HUES6 (cell line): ENCODE measurements around the gene HSP90AA1.
A peak's percentile ranks its signal among the peaks of the same experiment; 100 is the strongest.
"Not testable (repeated sequence)": the region's sequence is repeated elsewhere in the genome, so short reads cannot be mapped to it uniquely, and the experiment has no call there.

Experiments
- H3K27ac ChIP-seq: 2 replicates; pipeline ENCODE4 v1.7.0; 2013; ENCODE audit warnings: low read depth, mild to moderate bottlenecking, low read length, inconsistent platforms
- H3K27me3 ChIP-seq: 2 replicates; pipeline ENCODE4 v1.6.1; 2013; ENCODE audit warnings: low read length; ENCODE audit not compliant: control insufficient read depth, insufficient read depth
- H3K36me3 ChIP-seq: 2 replicates; pipeline ENCODE4 v1.6.1; 2013; ENCODE audit warnings: low read length; ENCODE audit not compliant: control insufficient read depth, insufficient read depth
- H3K4me1 ChIP-seq: 2 replicates; pipeline ENCODE4 v1.6.1; 2013; ENCODE audit warnings: low read length; ENCODE audit not compliant: control insufficient read depth, insufficient read depth
- H3K4me3 ChIP-seq: 2 replicates; pipeline ENCODE4 v1.5.1; 2013; ENCODE audit warnings: low read depth, low read length
- H3K9ac ChIP-seq: one replicate; pipeline ENCODE4 v1.6.1; 2013; ENCODE audit warnings: mild to moderate bottlenecking, low read length
- H3K9me3 ChIP-seq: 2 replicates; pipeline ENCODE4 v1.6.1; 2013; ENCODE audit warnings: low read depth, low read length; ENCODE audit not compliant: control insufficient read depth, insufficient read depth

The HSP90AA1 gene

DNA sequence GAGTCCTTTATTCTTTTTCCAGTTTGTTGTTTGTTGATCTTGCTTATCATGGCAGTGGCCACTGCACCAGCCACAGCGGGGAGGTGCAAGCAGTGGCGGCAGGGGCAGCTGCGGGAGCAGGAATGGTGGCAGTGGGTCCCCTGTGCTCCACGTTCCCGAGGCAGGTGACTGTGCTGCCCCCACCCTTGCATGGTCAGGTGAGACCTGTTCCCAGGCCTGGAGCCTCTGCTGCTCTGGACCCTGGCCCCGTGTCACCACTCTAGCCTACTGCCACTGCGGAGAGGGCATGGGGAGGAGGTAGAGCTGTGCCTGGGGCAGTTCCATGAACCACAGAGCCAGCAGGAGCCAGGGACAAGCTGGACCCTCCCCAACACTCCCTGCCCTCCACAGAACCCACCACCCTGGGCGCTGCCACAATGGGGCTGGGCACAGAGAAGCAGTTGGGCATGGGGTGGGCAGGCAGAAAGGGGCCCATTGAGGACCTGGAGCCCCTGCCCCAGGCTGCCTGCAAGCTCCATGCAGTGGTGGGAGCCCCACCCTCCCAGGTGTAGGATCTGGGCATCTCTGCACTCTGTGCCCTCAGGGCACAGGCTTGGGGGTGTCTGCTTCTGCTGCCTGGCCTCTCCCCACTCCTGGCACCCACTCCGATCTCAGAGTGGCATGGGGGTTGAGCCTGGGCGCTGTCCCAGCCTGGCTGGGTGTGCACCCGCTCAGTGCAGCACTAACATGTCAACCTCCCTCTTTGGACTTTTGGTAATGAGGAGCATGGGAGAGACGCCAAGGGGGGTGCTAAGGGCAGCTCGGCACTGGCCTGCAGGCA, 29.7 kb upstream of the HSP90AA1 start:
- Histone ChIP-seq H3K9me3 (peaks cover 12% of the 10 kb centered on the region), H3K36me3 (peaks cover 4% of the 10 kb centered on the region; the same call in 1 of the 2 replicates)

DNA sequence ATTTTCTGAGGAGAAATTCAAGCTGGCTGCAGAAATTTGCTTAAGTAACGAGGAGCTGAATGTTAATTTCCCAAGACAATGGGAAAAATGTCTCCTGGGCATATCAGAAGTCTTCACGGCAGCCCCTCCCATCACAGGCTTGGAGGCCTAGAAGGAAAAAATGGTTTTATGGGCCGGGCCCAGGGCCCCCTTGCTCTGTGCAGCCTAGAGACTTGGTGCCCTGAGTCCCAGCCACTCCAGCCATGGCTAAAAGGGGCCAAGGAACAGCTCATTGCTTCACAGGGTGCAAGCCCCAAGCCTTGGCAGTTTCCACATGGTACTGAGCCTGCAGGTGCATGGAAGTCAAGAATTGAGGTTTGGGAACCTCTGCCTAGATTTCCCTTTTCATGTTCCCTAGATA, 24.3 kb upstream of the HSP90AA1 start:
- H3K9ac ChIP-seq: no peak overlapping the region
- H3K4me1 ChIP-seq: 0 out of 2 replicates have a peak, but pooled peaks cover 1% of the 10 kb centered on the region
- no peak overlapping the region for H3K4me3 ChIP-seq
- no peak overlapping the region for H3K27ac ChIP-seq
- no peaks in the 10 kb centered on the region for H3K36me3 ChIP-seq
- peaks cover 34% of the 10 kb centered on the region for H3K9me3 ChIP-seq
- no peaks in the 10 kb centered on the region for H3K27me3 ChIP-seq

More for the DNA sequence above, 29.7 kb upstream of the HSP90AA1 start:
- Histone ChIP-seq H3K27me3 (no peaks in the 10 kb centered on the region), H3K4me3 (no peak overlapping the region), H3K9ac (no peak overlapping the region), H3K4me1 (0 out of 2 replicates have a peak, but pooled peaks cover 2% of the 10 kb centered on the region), H3K27ac (no peak overlapping the region)

DNA sequence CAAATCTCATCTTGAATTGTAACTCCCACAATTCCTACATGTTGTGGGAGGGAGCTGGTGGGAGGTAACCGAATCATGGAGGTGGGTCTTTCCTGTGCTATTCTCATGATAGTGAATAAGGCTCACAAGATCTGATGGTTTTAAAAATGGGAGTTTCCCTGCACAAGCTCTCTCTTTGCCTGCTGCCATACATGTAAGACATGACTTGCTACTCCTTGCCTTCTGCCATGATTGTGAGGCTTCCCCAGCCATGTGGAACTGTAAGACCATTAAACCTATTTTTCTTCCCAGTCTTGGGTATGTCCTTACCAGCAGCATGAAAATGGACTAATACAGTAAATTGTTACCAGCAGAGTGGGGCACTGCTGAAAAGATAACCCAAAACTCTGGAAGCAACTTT, 22.5 kb upstream of the HSP90AA1 start:
- not testable (repeated sequence) for H3K4me3 ChIP-seq, H3K36me3 ChIP-seq, H3K27me3 ChIP-seq, H3K27ac ChIP-seq, H3K9ac ChIP-seq, H3K4me1 ChIP-seq
- H3K9me3 ChIP-seq: peaks cover 34% of the 10 kb centered on the region

DNA sequence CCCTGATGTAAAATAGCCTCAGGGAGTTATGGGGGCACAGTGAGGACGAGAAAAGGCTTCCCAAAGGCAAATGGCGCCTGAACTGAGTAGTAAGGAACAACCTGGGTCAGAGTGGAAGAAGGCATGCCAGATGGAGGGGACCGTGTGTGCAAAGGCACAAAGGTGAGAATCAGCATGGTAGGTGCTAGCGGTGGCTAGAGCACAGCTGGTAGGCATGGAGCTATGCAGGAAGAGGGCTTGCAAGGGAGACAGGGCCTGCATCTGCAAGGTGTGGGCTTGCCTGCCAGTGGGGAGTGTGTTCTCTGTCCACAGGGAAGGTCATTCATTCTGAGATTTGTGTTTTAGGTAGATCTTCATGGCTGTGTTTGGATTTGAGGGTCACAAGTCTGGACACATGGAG, 18.5 kb upstream of the HSP90AA1 start:
- Histone ChIP-seq H3K9ac (no peak overlapping the region), H3K4me1 (peaks cover 6% of the 10 kb centered on the region; the same call in 1 of the 2 replicates), H3K4me3 (no peak overlapping the region), H3K36me3 (no peaks in the 10 kb centered on the region), H3K27me3 (no peaks in the 10 kb centered on the region), H3K9me3 (peaks cover 18% of the 10 kb centered on the region), H3K27ac (no peak overlapping the region)

GRCh38 chr14:102103062-102103695, 16.3 kb upstream of the HSP90AA1 start:
- Histone ChIP-seq H3K9me3 (no peaks in the 10 kb centered on the region), H3K27ac (no peak overlapping the region), H3K9ac (no peak overlapping the region), H3K4me3 (no peak overlapping the region), H3K27me3 (no peaks in the 10 kb centered on the region), H3K4me1 (peaks cover 6% of the 10 kb centered on the region; the same call in 1 of the 2 replicates), H3K36me3 (no peaks in the 10 kb centered on the region)

DNA sequence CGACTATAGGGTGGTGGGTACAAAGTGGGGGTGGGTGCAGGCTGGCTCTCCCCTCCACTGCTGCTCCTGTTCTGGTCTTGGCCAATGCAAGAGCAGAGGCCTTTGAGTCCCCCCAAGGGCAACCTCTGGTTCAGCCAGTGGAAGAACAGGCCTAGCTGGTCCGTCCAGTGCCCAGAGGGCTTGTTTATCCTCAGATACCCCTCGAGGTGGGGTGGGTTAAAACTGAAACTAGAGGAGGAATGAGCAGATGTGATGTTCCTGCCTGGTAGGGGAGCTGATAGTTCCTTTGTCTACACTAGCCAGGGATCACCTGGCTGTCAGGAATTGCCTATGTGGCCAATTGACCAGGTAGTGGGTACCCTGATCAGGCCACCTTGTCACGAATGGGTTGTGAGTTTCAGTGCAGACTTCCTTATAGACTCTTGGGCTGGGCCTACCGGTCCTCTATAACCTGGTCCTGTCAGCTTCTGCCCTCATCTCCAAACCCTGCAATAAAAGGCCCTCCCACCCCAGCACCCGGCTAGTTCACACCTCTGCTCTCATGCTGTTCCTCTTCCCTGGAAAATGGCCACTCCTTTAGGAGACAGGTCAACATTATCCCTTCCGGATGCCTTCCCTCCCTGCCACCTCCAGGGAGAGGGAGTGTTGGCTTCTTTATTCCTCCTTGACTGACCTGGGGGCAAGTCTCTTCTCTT, 10.7 kb upstream of the HSP90AA1 start:
- Histone ChIP-seq H3K4me1 (peaks cover 26% of the 10 kb centered on the region), H3K4me3 (no peak overlapping the region), H3K36me3 (no peaks in the 10 kb centered on the region), H3K27me3 (no peaks in the 10 kb centered on the region), H3K9ac (no peak overlapping the region), H3K27ac (0 out of 2 replicates have a peak overlapping the region, but pooled peaks have one; percentile 18), H3K9me3 (no peaks in the 10 kb centered on the region)

- Histone ChIP-seq H3K36me3 (no peaks in the 10 kb centered on the region), H3K27me3 (no peaks in the 10 kb centered on the region), H3K9ac (no peak overlapping the region), H3K27ac (0 out of 2 replicates have a peak overlapping the region, but pooled peaks have one; percentile 18), H3K4me3 (no peak overlapping the region), H3K4me1 (peaks cover 26% of the 10 kb centered on the region), H3K9me3 (no peaks in the 10 kb centered on the region)
Measured at GRCh38 chr14:102096569-102097188, 9.8 kb upstream of the HSP90AA1 start.

DNA sequence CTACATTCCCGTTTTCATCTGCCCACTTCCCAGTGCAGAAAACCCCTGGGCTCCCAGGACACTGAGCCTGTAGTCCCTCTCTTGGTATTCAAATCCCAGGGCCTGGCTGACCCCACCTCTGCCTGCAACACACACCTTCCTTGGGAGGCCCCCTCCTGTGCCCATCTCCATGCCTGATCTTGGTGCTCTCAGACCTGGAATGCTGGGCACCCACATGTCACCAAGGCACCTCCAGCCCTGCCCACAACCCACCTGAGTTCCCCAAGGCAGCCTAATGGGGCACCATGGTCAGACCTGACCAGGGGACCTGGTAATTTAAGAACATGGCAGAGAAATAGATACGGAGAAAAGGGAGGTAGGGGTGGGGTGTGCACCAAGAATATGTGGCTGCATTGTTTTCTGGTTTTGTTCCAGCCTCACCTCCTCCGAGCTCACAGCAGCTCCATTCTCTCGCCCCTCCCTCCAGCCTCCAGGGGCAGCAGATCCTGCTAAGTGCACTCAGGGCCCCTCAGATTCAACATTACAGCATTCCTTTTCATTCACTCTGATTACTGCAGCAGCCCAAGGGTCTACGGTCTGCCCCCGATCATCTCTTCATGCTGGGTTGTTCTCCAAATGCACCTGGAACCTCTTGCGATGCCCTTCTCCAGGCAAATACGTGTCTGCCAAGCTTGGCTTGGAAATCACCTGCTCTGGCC, 9.2 kb upstream of the HSP90AA1 start:
- no peak overlapping the region; the same call in 1 of the 2 replicates for H3K4me3 ChIP-seq

DNA sequence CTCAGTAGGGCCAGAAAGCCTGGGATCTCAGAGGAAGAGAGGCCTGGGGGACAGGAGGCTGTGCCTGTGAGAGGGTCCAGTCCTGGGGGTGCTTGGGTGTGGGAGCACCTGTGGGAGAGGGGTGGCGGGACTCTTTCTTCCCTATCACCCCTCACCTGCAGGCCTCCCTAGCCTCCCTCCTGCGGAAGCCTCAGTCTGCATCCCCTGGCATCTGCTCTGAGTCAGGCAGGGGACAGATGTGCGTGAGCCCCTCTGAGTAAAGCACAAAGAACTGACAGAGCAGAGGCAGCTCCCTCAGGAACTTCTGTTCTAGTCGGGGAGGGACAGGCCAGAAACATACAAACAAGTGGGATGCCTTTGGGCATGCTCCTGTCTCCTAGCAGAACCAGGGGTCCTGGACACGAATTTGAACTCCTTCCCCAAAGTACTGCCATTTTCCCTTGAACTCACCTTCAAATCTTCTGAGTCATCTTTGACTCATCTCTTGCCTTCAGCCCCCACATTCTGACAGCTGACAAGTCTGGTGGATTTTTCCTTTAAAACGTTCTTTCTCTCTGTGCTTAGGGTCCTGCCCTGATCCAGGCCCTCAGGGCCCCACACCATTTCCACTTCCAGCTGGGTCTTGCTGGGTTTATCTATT, 8.5 kb upstream of the HSP90AA1 start:
- Histone ChIP-seq H3K4me1 (peaks cover 26% of the 10 kb centered on the region), H3K36me3 (no peaks in the 10 kb centered on the region), H3K27me3 (no peaks in the 10 kb centered on the region), H3K9ac (no peak overlapping the region), H3K9me3 (no peaks in the 10 kb centered on the region), H3K4me3 (no peak overlapping the region), H3K27ac (no peak overlapping the region)

More for the DNA sequence above, 9.2 kb upstream of the HSP90AA1 start:
- Histone ChIP-seq H3K9ac (no peak overlapping the region), H3K9me3 (no peaks in the 10 kb centered on the region), H3K27ac (no peak overlapping the region), H3K27me3 (no peaks in the 10 kb centered on the region), H3K4me1 (peaks cover 26% of the 10 kb centered on the region), H3K36me3 (no peaks in the 10 kb centered on the region)

GRCh38 chr14:102094101-102094500, 7.3 kb upstream of the HSP90AA1 start:
- Histone ChIP-seq H3K9me3 (no peaks in the 10 kb centered on the region), H3K4me3 (no peak overlapping the region), H3K27me3 (no peaks in the 10 kb centered on the region), H3K9ac (no peak overlapping the region), H3K4me1 (peaks cover 28% of the 10 kb centered on the region), H3K36me3 (no peaks in the 10 kb centered on the region), H3K27ac (no peak overlapping the region)
